Activated T-cell treated with anti-CD3 and anti-CD28 coated beads for 4 hours (primary cell): ENCODE results near the gene LPIN3.

Experiments used
- DNase-seq: peaks from one replicate; pipeline ENCODE4 v3.0.0-alpha.2; 2020

Gene LPIN3

GRCh38 chr20:41394931-41395666, 54.5 kb downstream of the LPIN3 start:
- DNase-seq, result no peak

- DNase-seq, result no peak
Measured at GRCh38 chr20:41395667-41396664, 55.3 kb downstream of the LPIN3 start.

GRCh38 chr20:41398408-41398807, 57.8 kb downstream of the LPIN3 start:
- DNase-seq, result no peak

- DNase-seq, result no peak
Measured at GRCh38 chr20:41403604-41404003, 63.0 kb downstream of the LPIN3 start.

GRCh38 chr20:41405436-41405835, 64.8 kb downstream of the LPIN3 start:
- no peak for DNase-seq

GRCh38 chr20:41406353-41406752, 65.7 kb downstream of the LPIN3 start:
- no peak for DNase-seq

- no peak for DNase-seq
Measured at GRCh38 chr20:41406896-41407444, 66.3 kb downstream of the LPIN3 start.

GRCh38 chr20:41407607-41408006, 67.0 kb downstream of the LPIN3 start:
- DNase-seq, result no peak

- no peak for DNase-seq
Measured at GRCh38 chr20:41408156-41408794, 67.7 kb downstream of the LPIN3 start.

- no peak for DNase-seq
Measured at GRCh38 chr20:41408986-41409385, 68.4 kb downstream of the LPIN3 start.
